C4-2B (cell line): ENCODE data around the gene VGLL4.

ENCODE experiments used
- ZFX ChIP-seq: fragments of 450-650 bp; IDR thresholded peaks from 2 replicates; pipeline ENCODE4 v1.6.1; 2017
- TF ChIP-seq, protein P1 (sequence below): fragments of 450-650 bp; conservative IDR thresholded peaks from 2 replicates; pipeline ENCODE4 v1.5.1; 2017; ENCODE audit warnings: mild to moderate bottlenecking

DNA sequence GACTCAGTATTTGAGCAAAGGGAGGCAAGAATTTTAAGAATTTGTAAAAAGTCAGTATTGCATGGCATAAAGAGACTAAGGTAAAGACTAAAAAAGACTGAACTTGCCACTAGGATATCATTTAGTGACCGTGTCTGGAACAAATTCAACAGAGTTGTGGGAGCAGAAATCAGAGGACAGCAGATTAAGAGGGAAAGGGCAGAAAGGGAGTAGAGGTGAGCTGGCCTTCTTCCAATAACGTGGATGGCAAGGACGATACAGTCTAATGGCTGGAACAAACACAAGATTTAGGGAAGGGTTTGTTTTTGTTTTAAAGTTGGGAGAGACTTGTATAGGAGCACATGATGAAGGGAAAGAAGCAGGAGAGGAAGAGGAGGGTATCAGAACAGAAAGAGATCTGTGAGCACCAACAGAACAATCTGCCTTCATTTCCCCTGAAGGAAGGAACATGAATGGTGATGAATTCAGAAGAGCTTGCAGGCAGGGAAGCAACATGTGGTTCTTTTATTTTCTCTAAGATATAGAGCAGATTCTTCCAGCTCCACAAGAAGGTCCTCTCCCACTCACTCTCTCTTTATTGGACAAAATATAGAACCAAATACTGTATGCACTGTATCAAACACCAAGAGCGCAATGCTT, 8.6 kb downstream of the VGLL4 start:
- TF ChIP-seq, protein P1, sequence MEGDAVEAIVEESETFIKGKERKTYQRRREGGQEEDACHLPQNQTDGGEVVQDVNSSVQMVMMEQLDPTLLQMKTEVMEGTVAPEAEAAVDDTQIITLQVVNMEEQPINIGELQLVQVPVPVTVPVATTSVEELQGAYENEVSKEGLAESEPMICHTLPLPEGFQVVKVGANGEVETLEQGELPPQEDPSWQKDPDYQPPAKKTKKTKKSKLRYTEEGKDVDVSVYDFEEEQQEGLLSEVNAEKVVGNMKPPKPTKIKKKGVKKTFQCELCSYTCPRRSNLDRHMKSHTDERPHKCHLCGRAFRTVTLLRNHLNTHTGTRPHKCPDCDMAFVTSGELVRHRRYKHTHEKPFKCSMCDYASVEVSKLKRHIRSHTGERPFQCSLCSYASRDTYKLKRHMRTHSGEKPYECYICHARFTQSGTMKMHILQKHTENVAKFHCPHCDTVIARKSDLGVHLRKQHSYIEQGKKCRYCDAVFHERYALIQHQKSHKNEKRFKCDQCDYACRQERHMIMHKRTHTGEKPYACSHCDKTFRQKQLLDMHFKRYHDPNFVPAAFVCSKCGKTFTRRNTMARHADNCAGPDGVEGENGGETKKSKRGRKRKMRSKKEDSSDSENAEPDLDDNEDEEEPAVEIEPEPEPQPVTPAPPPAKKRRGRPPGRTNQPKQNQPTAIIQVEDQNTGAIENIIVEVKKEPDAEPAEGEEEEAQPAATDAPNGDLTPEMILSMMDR: no peak
- TF ChIP-seq ZFX: no peak
